Body of pancreas (tissue), 4 donors: ENCODE measurements around the gene TMTC2. TPM values are rescaled to one million over a fixed set of nuclear protein-coding genes. Genes with fewer than 3 reads are reported as not detected.

Experiments
- ATAC-seq: fragments of 150-250 bp; one replicate; pipeline ENCODE4 v1.9.1; 2016
- DNase-seq, 4 donors: peaks; one replicate each; pipeline ENCODE4 v3.0.0-alpha.2; 2019
- H3K27ac ChIP-seq, 4 donors: fragments of 200-600 bp; sonication (generic); 1 replicate in 3 of 4; 2 replicates in 1 of 4; pipeline versions ENCODE4 v1.5.1 to v1.6.1; 2016 to 2019; ENCODE audit warnings: mild to moderate bottlenecking in 1 of 4, mixed read lengths in 1 of 4, moderate library complexity in 1 of 4
- H3K27me3 ChIP-seq, 2 donors: fragments of 200-600 bp; sonication (generic); one replicate each; pipeline ENCODE4 v1.6.0; 2016; ENCODE audit warnings: mild to moderate bottlenecking in 1 of 2
- H3K36me3 ChIP-seq, 2 donors: fragments of 200-600 bp; sonication (generic); replicated peaks in 1 of 2; 2 replicates each; pipeline ENCODE4 v1.5.1; 2016; ENCODE audit warnings: low read depth in 2 of 2; ENCODE audit not compliant: insufficient read depth in 1 of 2
- H3K4me1 ChIP-seq: fragments of 200-600 bp; sonication (generic); one replicate; pipeline ENCODE4 v1.6.0; 2016
- H3K4me3 ChIP-seq, 2 donors: fragments of 200-600 bp; sonication (generic); 1 replicate in 1 of 2; 2 replicates in 1 of 2; pipeline ENCODE4 v1.5.1; 2016 to 2019
- H3K9me3 ChIP-seq, 3 donors: fragments of 200-600 bp; sonication (generic); 1 replicate in 2 of 3; 2 replicates in 1 of 3; pipeline ENCODE4 v1.5.1; 2016
- POLR2A ChIP-seq, 3 donors: fragments of 450-650 bp; IDR thresholded peaks; one replicate each; pipeline ENCODE4 v1.6.1; 2016; ENCODE audit warnings: antibody characterized with exemption in 3 of 3, mild to moderate bottlenecking in 2 of 3
- WGBS, 2 donors: methylation state at CpG; one replicate each; pipeline ENCODE4 v1.1.5; 2017; 5-methylcytosine and 5-hydroxymethylcytosine counted together
- intact Hi-C: fragments of 100-400 bp; cut with DNase I; formaldehyde crosslinking; loops from one replicate; pipeline ENCODE4 v1.15.1; 2023
- total RNA-seq, 2 donors: library from RNA; depleted of rRNA; stranded (reverse); fragments of >200 nt; gene quantifications; one replicate each; pipeline ENCODE4 v1.1.0, GENCODE V29; 2016
- TF ChIP-seq, protein P1 (sequence below), 7 experiments: fragments of 450-650 bp in 4 of 7; fragments of 200-600 bp in 3 of 7; sonication (generic) in 3 of 7; IDR thresholded peaks; one replicate each; pipeline ENCODE4 v1.5.1; 2016 to 2019; ENCODE audit warnings: antibody characterized with exemption in 7 of 7

The TMTC2 gene
- total RNA-seq, 2 donors from 2014 or later, result 10.4 to 20.1 TPM

DNA sequence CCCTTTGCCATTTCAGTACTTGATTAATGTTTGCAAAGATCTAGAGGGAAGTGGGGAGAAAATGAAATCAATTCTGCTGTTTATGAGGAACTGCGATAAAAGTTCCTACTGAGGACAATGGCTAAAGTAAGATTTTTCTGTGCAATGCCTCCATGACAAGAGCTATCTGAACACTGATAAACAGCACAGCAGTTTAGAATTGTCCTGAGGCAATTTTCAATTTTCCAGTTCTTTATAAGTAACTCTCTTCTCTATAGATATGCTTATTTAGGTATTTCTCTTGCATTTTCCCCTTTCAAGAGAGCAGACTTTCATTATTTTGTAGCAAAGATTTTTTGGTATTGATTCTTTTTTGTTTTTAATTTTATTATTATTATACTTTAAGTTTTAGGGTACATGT, 34.6 kb upstream of the TMTC2 start:
- intact Hi-C loops, result no loop called here
- Histone ChIP-seq H3K4me3 (no peak overlapping the region), H3K27me3 (no peaks in the 10 kb centered on the region), H3K27ac (no peak overlapping the region), H3K36me3 (no peaks in the 10 kb centered on the region), H3K9me3 (no peaks in the 10 kb centered on the region), H3K4me1 (no peaks in the 10 kb centered on the region)
- 57 to 95% methylated on average over 1 of the region's 1 CpG for WGBS, 2 donors
- TF ChIP-seq, protein P1, sequence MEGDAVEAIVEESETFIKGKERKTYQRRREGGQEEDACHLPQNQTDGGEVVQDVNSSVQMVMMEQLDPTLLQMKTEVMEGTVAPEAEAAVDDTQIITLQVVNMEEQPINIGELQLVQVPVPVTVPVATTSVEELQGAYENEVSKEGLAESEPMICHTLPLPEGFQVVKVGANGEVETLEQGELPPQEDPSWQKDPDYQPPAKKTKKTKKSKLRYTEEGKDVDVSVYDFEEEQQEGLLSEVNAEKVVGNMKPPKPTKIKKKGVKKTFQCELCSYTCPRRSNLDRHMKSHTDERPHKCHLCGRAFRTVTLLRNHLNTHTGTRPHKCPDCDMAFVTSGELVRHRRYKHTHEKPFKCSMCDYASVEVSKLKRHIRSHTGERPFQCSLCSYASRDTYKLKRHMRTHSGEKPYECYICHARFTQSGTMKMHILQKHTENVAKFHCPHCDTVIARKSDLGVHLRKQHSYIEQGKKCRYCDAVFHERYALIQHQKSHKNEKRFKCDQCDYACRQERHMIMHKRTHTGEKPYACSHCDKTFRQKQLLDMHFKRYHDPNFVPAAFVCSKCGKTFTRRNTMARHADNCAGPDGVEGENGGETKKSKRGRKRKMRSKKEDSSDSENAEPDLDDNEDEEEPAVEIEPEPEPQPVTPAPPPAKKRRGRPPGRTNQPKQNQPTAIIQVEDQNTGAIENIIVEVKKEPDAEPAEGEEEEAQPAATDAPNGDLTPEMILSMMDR (IDR thresholded peaks at IDR 0.05), result no peak
- TF ChIP-seq POLR2A (IDR thresholded peaks at IDR 0.05), result no peak
- no peak for DNase-seq
- ATAC-seq, result no peak

DNA sequence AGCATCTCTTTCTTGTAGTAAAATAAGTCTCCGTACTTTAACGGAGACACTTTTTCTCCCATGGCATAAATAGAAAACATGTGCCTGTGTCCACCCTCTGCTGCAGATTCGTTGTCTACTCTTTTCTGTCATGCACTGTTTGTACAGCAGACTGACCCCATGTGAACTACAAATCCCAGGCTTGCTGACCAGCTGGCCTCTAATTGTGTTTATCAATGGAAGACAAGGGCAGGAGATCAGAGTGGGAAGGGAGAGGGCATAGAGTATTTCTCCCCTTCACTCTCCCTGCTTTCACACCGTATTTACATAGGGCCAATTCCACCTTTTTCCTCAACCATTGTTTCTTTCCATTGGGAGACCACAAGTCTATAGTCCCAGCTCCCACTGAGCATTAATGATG, 31.0 kb upstream of the TMTC2 start:
- WGBS, 2 donors, result 45 to 55% methylated on average over 4 of the region's 4 CpGs

DNA sequence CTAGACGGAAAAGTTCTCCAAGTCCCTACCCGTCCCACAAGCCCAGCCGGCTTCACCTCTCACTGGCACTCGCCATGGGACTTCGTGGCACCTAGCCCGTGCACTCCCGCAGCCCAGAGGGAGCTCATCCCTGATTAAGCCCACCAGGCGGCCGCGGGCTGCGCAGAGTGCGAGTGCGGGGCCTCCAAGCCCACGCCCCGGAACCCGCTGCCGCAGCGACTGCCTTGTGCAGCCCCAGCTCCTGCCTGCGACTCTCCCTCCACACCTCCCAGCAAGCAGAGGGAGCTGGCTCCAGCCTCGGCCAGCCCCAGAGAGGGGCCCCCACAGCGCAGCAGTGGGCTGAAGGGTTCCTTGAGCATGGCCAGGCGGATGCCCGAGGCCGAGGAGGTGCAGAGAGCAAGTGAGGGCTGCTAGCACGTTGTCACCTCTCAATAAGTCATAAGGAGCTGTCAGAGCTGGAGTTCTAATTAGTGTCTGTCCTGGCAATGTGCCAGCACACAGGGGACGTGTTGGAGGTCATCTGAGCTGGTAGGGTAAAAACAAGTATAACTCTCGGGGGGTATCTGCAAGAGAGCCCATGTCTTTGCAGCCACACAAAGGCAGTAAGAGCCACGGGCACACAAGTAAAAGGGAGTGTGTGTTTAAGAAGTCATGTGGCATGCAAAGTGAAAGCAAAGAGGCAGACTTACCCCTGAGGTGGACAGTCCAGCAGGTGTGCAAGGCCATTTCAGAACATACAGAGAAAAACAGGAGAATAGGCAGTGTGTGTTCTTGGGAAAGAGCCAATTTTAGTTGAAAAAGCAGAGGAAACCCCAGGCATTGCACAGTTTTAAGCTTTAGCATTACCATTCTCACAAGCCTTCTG, 27.1 kb upstream of the TMTC2 start:
- no peak for TF ChIP-seq POLR2A (IDR thresholded peaks at IDR 0.05)
- TF ChIP-seq, protein P1 (IDR thresholded peaks at IDR 0.05), result no peak
- 87 to 88% methylated on average over 26 to 28 of the region's 28 CpGs for WGBS, 2 donors

More for the DNA sequence above, 31.0 kb upstream of the TMTC2 start:
- no peak for DNase-seq
- Histone ChIP-seq H3K27me3 (no peaks in the 10 kb centered on the region), H3K4me3 (no peak overlapping the region), H3K27ac (no peak overlapping the region), H3K4me1 (peaks cover 8% of the 10 kb centered on the region), H3K36me3 (no peaks in the 10 kb centered on the region), H3K9me3 (no peaks in the 10 kb centered on the region)
- ATAC-seq, result no peak
- intact Hi-C loops, result no loop called here
- TF ChIP-seq POLR2A (IDR thresholded peaks at IDR 0.05), result no peak
- TF ChIP-seq, protein P1 (IDR thresholded peaks at IDR 0.05), result no peak

DNA sequence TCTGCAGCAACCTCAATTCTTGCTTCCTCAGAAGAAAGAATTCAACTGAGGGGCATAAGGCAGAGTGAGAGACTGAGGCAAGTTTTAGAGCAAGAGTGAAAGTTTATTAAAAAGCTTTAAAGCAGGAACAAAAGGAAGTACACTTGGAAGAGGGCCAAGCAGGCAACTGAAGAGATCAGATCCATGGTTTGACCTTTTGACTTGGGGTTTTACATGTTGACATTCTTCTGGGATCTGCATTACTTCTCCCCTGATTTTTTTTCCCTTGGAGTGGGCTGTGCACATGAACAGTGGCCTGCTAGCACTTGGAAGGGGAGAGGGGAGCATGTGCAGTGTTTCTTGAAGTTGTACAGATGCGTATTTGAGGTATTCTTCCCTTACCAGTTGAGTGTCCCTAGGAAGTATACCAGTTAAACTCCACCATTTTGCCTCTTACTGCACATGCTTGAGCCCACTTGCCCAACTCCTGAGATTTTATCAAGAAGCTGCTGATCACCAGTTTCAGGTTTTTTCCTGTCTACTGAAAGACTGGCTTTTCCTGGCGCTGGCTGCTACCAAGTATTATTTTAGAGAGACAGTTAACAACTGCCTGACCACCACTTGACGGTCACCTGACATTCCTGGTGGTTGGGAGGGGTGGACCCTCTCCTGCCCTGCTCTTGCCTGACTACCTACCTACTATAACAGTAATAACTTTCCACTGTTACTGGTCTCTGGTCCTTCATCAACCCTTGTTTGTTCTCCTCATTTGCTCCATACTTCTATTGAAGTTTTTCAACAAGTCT, 26.0 kb upstream of the TMTC2 start:
- no peak overlapping the region for H3K4me3 ChIP-seq
- TF ChIP-seq POLR2A (IDR thresholded peaks at IDR 0.05), result no peak
- TF ChIP-seq, protein P1 (IDR thresholded peaks at IDR 0.05), result no peak
- no peak overlapping the region for H3K27ac ChIP-seq
- peaks cover 8% of the 10 kb centered on the region for H3K4me1 ChIP-seq
- H3K27me3 ChIP-seq, result no peaks in the 10 kb centered on the region
- H3K9me3 ChIP-seq, result no peaks in the 10 kb centered on the region
- intact Hi-C loops, result no loop called here
- H3K36me3 ChIP-seq, result no peaks in the 10 kb centered on the region
- ATAC-seq (no peak), DNase-seq (no peak)
- WGBS, 2 donors, result 93 to 97% methylated on average over 3 of the region's 3 CpGs

More for the DNA sequence above, 27.1 kb upstream of the TMTC2 start:
- ATAC-seq (no peak), DNase-seq (peak in 1 of 4 donors; percentile 16)
- no peak overlapping the region for H3K27ac ChIP-seq
- intact Hi-C loops, result no loop called here
- no peaks in the 10 kb centered on the region for H3K36me3 ChIP-seq
- peaks cover 8% of the 10 kb centered on the region for H3K4me1 ChIP-seq
- no peaks in the 10 kb centered on the region for H3K27me3 ChIP-seq
- H3K9me3 ChIP-seq, result no peaks in the 10 kb centered on the region
- H3K4me3 ChIP-seq, result no peak overlapping the region
